Activated CD4-positive, alpha-beta T cell treated with anti-CD3 and anti-CD28 coated beads, Interleukin-2, amount 50 U/mL, for 24 hours (primary cell): ENCODE data around the gene MPND.
"Not testable (repeated sequence)": the region's sequence is repeated elsewhere in the genome, so short reads cannot be mapped to it uniquely, and the experiment has no call there.

Source experiments
- DNase-seq, 2 donors: peaks; one replicate each; pipeline ENCODE4 v3.0.0-alpha.2; 2020; ENCODE audit warnings: low read depth in 1 of 2, low spot score in 1 of 2

MPND gene

GRCh38 chr19:4346020-4346383 lies 2.6 kb downstream of the MPND start:
- DNase-seq = no peak

GRCh38 chr19:4347521-4347920 lies 4.2 kb downstream of the MPND start:
- DNase-seq = no peak

- DNase-seq = not testable (repeated sequence)
These were observed 5.9 kb downstream of the MPND start for GRCh38 chr19:4349225-4349624.

GRCh38 chr19:4350111-4350510 lies 6.7 kb downstream of the MPND start:
- DNase-seq = no peak

- DNase-seq = no peak
These were observed 7.4 kb downstream of the MPND start for GRCh38 chr19:4350726-4351125.

GRCh38 chr19:4352701-4353121 lies 9.3 kb downstream of the MPND start:
- DNase-seq = peak; percentile 35 to 47

GRCh38 chr19:4354282-4354681 lies 10.9 kb downstream of the MPND start:
- DNase-seq = no peak

- DNase-seq = no peak
These were observed 11.5 kb downstream of the MPND start for GRCh38 chr19:4354897-4355296.

GRCh38 chr19:4357095-4357797 lies 13.9 kb downstream of the MPND start:
- no peak for DNase-seq

- no peak for DNase-seq
These were observed 14.6 kb downstream of the MPND start for GRCh38 chr19:4357921-4358326.

- DNase-seq = no peak
These were observed 15.6 kb downstream of the MPND start for GRCh38 chr19:4358709-4359626.

GRCh38 chr19:4359627-4360000 lies 16.3 kb downstream of the MPND start:
- DNase-seq = no peak

- DNase-seq = no peak
These were observed 16.8 kb downstream of the MPND start for GRCh38 chr19:4360081-4360569.

- DNase-seq = no peak
These were observed 17.3 kb downstream of the MPND start for GRCh38 chr19:4360641-4361151.

- no peak for DNase-seq
These were observed 18.0 kb downstream of the MPND start for GRCh38 chr19:4361152-4362046.

GRCh38 chr19:4362101-4362828 lies 18.9 kb downstream of the MPND start:
- DNase-seq = no peak

GRCh38 chr19:4362831-4363545 lies 19.6 kb downstream of the MPND start:
- DNase-seq = no peak

- no peak for DNase-seq
These were observed 20.4 kb downstream of the MPND start for GRCh38 chr19:4363571-4364304.

GRCh38 chr19:4365341-4365740 lies 22.0 kb downstream of the MPND start:
- no peak for DNase-seq
